ENCODE measurements around the gene RNF145.

GRCh38 chr5:159184236-159184635 is 25.1 kb downstream of the RNF145 start:
- TF ChIP-seq, protein P1, sequence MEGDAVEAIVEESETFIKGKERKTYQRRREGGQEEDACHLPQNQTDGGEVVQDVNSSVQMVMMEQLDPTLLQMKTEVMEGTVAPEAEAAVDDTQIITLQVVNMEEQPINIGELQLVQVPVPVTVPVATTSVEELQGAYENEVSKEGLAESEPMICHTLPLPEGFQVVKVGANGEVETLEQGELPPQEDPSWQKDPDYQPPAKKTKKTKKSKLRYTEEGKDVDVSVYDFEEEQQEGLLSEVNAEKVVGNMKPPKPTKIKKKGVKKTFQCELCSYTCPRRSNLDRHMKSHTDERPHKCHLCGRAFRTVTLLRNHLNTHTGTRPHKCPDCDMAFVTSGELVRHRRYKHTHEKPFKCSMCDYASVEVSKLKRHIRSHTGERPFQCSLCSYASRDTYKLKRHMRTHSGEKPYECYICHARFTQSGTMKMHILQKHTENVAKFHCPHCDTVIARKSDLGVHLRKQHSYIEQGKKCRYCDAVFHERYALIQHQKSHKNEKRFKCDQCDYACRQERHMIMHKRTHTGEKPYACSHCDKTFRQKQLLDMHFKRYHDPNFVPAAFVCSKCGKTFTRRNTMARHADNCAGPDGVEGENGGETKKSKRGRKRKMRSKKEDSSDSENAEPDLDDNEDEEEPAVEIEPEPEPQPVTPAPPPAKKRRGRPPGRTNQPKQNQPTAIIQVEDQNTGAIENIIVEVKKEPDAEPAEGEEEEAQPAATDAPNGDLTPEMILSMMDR (IDR thresholded peaks at IDR 0.05): no peak
- no peak for TF ChIP-seq POLR2AphosphoS5 (IDR thresholded peaks at IDR 0.05)
